GM19043 (cell line): Measurements from ENCODE around the gene CCDC187.

Experiments used
- ATAC-seq: cut with Tn5 transposase; IDR thresholded peaks from one replicate; pipeline ENCODE4 v1.9.1; 2021; ENCODE audit warnings: low read depth; ENCODE audit not compliant: unreplicated experiment

CCDC187 gene

GRCh38 chr9:136258786-136259516 lies 44.9 kb downstream of the CCDC187 start:
- no peak for ATAC-seq

GRCh38 chr9:136258299-136258625 lies 45.6 kb downstream of the CCDC187 start:
- ATAC-seq: no peak

GRCh38 chr9:136257381-136258298 lies 46.3 kb downstream of the CCDC187 start:
- no peak for ATAC-seq

GRCh38 chr9:136255896-136256890 lies 47.7 kb downstream of the CCDC187 start:
- no peak for ATAC-seq

GRCh38 chr9:136255166-136255538 lies 48.7 kb downstream of the CCDC187 start:
- no peak for ATAC-seq

- ATAC-seq: no peak
Observed at GRCh38 chr9:136254381-136255165, 49.3 kb downstream of the CCDC187 start.

- ATAC-seq: no peak
Observed at GRCh38 chr9:136253246-136254130, 50.4 kb downstream of the CCDC187 start.

- ATAC-seq: no peak
Observed at GRCh38 chr9:136252846-136253245, 51.0 kb downstream of the CCDC187 start.

GRCh38 chr9:136252281-136252680 lies 51.6 kb downstream of the CCDC187 start:
- ATAC-seq: no peak

GRCh38 chr9:136251264-136252115 lies 52.4 kb downstream of the CCDC187 start:
- no peak for ATAC-seq

- no peak for ATAC-seq
Observed at GRCh38 chr9:136250676-136251075, 53.2 kb downstream of the CCDC187 start.

GRCh38 chr9:136249877-136250559 lies 53.9 kb downstream of the CCDC187 start:
- ATAC-seq: no peak

GRCh38 chr9:136248951-136249876 lies 54.7 kb downstream of the CCDC187 start:
- ATAC-seq: no peak

GRCh38 chr9:136247947-136248637 lies 55.8 kb downstream of the CCDC187 start:
- no peak for ATAC-seq

GRCh38 chr9:136247551-136247916 lies 56.4 kb downstream of the CCDC187 start:
- ATAC-seq: no peak
